Tibial nerve (tissue), 4 donors: ENCODE data around the gene DLK2. TPM values are rescaled to one million over a fixed set of nuclear protein-coding genes. Genes with fewer than 3 reads are reported as not detected.
A peak's percentile ranks its signal among the peaks of the same experiment; 100 is the strongest.

Experiments used
- DNase-seq, 2 donors: peaks; one replicate each; pipeline ENCODE4 v3.0.0-alpha.2; 2019; ENCODE audit warnings: low spot score in 2 of 2
- H3K27ac ChIP-seq, 4 donors: fragments of 200-600 bp; sonication (generic) in 3 of 4; one replicate each; pipeline ENCODE4 v1.5.1; 2017 to 2019; ENCODE audit warnings: mild to moderate bottlenecking in 1 of 4
- H3K27me3 ChIP-seq, 2 donors: fragments of 200-600 bp; sonication (generic) in 1 of 2; one replicate each; pipeline versions ENCODE4 v1.5.1 to v1.6.0; 2017 to 2019
- H3K36me3 ChIP-seq, 3 donors: fragments of 200-600 bp; sonication (generic); one replicate each; pipeline ENCODE4 v1.5.1; 2018 to 2019
- H3K4me1 ChIP-seq, 4 donors: fragments of 200-600 bp; sonication (generic) in 3 of 4; one replicate each; pipeline ENCODE4 v1.5.1; 2017 to 2019
- H3K4me3 ChIP-seq, 4 donors: fragments of 200-600 bp; sonication (generic) in 3 of 4; one replicate each; pipeline ENCODE4 v1.5.1; 2017 to 2019; ENCODE audit warnings: mild to moderate bottlenecking in 1 of 4, moderate library complexity in 1 of 4
- H3K9me3 ChIP-seq, 4 donors: fragments of 200-600 bp; sonication (generic) in 3 of 4; one replicate each; pipeline ENCODE4 v1.5.1; 2017 to 2019
- EP300 ChIP-seq, 2 donors: sonication (generic); formaldehyde crosslinking; IDR thresholded peaks; one replicate each; pipeline ENCODE4 v1.6.1; 2017; ENCODE audit warnings: antibody characterized with exemption in 2 of 2, mild to moderate bottlenecking in 1 of 2
- POLR2A ChIP-seq, 2 donors: fragments of 450-650 bp; IDR thresholded peaks; one replicate each; pipeline ENCODE4 v1.6.1; 2017; ENCODE audit warnings: antibody characterized with exemption in 2 of 2, mild to moderate bottlenecking in 2 of 2, moderate library complexity in 2 of 2
- WGBS, 2 donors: methylation state at CpG; one replicate each; pipeline ENCODE4 v1.1.5; 2018; 5-methylcytosine and 5-hydroxymethylcytosine counted together
- total RNA-seq, 4 donors: library from RNA; depleted of rRNA; stranded (reverse); fragments of >200 nt; gene quantifications; one replicate each; pipeline ENCODE4 v1.1.0, GENCODE V29; 2016
- TF ChIP-seq, protein P1 (sequence below), 5 experiments: fragments of 200-600 bp in 3 of 5; fragments of 450-650 bp in 2 of 5; sonication (generic) in 3 of 5; IDR thresholded peaks; one replicate each; pipeline ENCODE4 v1.5.1; 2016 to 2019; ENCODE audit warnings: antibody characterized with exemption in 5 of 5, mild to moderate bottlenecking in 3 of 5, moderate library complexity in 2 of 5

DLK2 gene
- total RNA-seq, 4 donors from 2014 or later, result 1.0 to 3.5 TPM; not detected in 2

DNA sequence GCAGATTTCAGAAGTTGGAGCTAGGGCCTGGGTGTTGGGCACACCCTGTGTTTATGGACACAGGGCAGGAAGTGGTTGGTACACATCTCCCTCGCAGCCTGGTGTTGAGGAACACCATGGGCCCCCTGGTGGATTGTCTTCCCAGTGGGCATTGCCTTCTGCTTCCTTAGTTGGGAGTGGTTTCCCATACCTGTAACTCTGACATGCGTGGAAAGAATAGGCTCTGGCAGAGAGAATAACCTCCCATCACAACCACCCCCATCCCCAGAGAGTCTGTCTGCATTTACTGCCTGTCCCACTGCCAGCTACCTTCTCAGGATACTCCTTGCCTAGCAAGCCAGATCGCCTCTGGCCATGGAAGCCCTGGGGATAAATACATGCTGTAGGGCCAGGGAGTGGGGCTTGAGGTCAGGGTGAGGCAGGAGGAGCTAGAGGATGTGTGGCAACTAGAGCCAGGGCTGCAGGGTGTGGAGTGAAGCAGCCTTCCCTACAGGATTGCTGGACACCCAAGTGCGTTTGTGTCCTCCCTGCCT is 40.1 kb upstream of the DLK2 start:
- 60 to 70% methylated on average over 4 of the region's 4 CpGs for WGBS, 2 donors

DNA sequence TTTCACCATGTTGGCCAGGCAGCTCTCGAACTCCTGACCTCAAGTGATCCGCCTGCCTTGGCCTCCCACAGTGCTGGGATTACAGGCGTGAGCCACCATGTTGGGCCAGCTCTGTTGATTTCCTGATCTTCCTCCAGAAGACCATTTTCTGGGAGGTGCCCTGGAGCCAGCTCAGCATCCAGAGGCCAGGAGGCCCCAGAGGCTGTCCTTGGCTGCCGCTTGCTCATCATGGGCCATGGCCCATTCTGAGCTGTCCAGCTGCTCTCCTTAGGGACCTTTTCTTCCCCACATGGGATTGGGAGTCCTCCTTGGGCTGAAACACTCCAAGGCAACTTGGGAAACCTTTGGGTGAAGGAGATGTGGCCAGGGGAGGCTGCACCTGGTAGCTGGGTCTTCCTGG is 39.4 kb upstream of the DLK2 start:
- Histone ChIP-seq H3K4me1 (peaks cover 0 to 44% (median 18%) of the 10 kb centered on the region in 4 donors), H3K27ac (peak overlapping the region in 2 of 4 donors; percentile 5 to 84), H3K9me3 (no peaks in the 10 kb centered on the region), H3K27me3 (no peaks in the 10 kb centered on the region), H3K36me3 (peaks cover 0 to 20% (median 3%) of the 10 kb centered on the region in 3 donors), H3K4me3 (no peak overlapping the region)
- no peak for DNase-seq
- TF ChIP-seq POLR2A (IDR thresholded peaks at IDR 0.05) (no peak), EP300 (IDR thresholded peaks at IDR 0.05) (no peak)
- TF ChIP-seq, protein P1, sequence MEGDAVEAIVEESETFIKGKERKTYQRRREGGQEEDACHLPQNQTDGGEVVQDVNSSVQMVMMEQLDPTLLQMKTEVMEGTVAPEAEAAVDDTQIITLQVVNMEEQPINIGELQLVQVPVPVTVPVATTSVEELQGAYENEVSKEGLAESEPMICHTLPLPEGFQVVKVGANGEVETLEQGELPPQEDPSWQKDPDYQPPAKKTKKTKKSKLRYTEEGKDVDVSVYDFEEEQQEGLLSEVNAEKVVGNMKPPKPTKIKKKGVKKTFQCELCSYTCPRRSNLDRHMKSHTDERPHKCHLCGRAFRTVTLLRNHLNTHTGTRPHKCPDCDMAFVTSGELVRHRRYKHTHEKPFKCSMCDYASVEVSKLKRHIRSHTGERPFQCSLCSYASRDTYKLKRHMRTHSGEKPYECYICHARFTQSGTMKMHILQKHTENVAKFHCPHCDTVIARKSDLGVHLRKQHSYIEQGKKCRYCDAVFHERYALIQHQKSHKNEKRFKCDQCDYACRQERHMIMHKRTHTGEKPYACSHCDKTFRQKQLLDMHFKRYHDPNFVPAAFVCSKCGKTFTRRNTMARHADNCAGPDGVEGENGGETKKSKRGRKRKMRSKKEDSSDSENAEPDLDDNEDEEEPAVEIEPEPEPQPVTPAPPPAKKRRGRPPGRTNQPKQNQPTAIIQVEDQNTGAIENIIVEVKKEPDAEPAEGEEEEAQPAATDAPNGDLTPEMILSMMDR (IDR thresholded peaks at IDR 0.05), result no peak
- 90 to 91% methylated on average over 4 of the region's 4 CpGs for WGBS, 2 donors

More for the DNA sequence above, 40.1 kb upstream of the DLK2 start:
- H3K9me3 ChIP-seq, result no peaks in the 10 kb centered on the region
- H3K27ac ChIP-seq, result peak overlapping the region in 3 of 4 donors; percentile 5 to 84 (median 48)
- no peaks in the 10 kb centered on the region for H3K27me3 ChIP-seq
- DNase-seq, result no peak
- H3K36me3 ChIP-seq, result peaks cover 0 to 27% (median 3%) of the 10 kb centered on the region in 3 donors
- no peak overlapping the region for H3K4me3 ChIP-seq
- no peak for TF ChIP-seq POLR2A (IDR thresholded peaks at IDR 0.05)
- no peak for TF ChIP-seq EP300 (IDR thresholded peaks at IDR 0.05)
- TF ChIP-seq, protein P1 (IDR thresholded peaks at IDR 0.05), result no peak
- H3K4me1 ChIP-seq, result peaks cover 0 to 44% (median 18%) of the 10 kb centered on the region in 4 donors

DNA sequence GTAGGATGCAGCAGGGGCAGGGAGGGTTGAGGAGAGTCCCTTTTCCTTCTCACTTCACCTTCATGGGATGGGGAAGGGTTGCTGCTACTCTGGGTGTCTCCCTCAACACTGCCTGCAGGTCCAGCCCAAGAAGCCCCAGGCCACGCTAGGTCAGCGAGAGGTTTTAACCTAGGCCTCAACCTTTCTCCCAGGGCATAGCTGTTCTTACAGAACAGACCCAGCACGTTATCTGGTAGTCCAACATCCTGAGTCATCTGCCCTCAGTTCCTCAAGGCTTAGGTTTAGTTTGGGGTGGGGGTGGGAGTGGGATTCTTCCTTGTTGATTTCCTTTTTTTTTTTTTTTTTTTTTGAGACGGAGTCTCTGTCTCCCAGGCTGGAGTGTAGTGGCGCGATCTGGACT is 39.0 kb upstream of the DLK2 start:
- no peak for TF ChIP-seq POLR2A (IDR thresholded peaks at IDR 0.05)
- no peak for TF ChIP-seq EP300 (IDR thresholded peaks at IDR 0.05)
- TF ChIP-seq, protein P1 (IDR thresholded peaks at IDR 0.05), result no peak
- no peak for DNase-seq
- 83 to 89% methylated on average over 6 of the region's 6 CpGs for WGBS, 2 donors
- Histone ChIP-seq H3K27me3 (no peaks in the 10 kb centered on the region), H3K4me3 (no peak overlapping the region), H3K36me3 (peaks cover 0 to 16% (median 3%) of the 10 kb centered on the region in 3 donors), H3K4me1 (peaks cover 0 to 44% (median 18%) of the 10 kb centered on the region in 4 donors), H3K27ac (peak overlapping the region in 2 of 4 donors; percentile 63 to 84), H3K9me3 (no peaks in the 10 kb centered on the region)

DNA sequence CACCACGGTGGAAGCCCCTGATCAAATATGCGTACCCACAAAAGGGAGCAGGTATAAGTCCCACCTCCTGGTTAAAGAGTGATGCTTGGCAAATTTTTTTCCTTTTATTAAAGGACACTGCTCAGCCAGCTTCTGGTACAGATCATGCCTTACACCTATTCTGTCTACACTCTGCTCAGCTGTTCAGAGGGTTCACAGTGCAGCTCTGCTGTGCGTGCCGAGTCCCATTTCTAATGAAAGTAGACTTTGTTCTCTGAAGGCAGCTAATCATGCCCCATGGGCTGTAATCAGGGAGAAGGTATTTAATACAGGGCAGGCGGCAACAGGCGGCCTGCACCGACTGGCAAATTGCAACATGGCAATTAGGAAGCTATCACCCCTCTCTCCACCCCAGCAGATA is 38.5 kb upstream of the DLK2 start:
- WGBS, 2 donors, result 59 to 63% methylated on average over 7 of the region's 7 CpGs
- H3K27ac ChIP-seq, result peak overlapping the region in 2 of 4 donors; percentile 63 to 84
- DNase-seq, result no peak
- TF ChIP-seq, protein P1 (IDR thresholded peaks at IDR 0.05), result no peak
- TF ChIP-seq EP300 (IDR thresholded peaks at IDR 0.05) (no peak), POLR2A (IDR thresholded peaks at IDR 0.05) (no peak)
- no peaks in the 10 kb centered on the region for H3K27me3 ChIP-seq
- H3K4me1 ChIP-seq, result peaks cover 0 to 44% (median 19%) of the 10 kb centered on the region in 4 donors
- H3K36me3 ChIP-seq, result peaks cover 0 to 11% (median 0%) of the 10 kb centered on the region in 3 donors
- H3K4me3 ChIP-seq, result no peak overlapping the region
- no peaks in the 10 kb centered on the region for H3K9me3 ChIP-seq

DNA sequence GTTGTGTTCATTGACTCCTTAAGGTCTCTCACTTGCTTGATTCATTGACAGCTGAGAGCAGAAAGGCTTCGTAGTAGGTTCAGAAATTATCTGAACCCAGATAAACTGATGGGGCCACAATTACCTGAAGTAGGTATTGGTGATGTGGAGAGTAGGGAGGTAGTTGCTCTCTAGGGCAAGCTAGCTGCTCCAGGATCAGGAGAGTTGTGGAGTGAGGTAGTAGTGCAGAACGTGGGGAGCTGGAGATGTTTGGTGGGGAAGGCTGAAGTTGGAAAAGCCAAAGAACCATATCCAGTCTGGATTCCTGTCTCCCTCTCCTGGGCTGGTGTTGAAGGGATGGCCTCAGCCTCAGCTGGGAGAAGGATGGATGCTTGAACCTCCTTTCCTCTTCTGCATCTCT is 37.9 kb upstream of the DLK2 start:
- TF ChIP-seq EP300 (IDR thresholded peaks at IDR 0.05) (no peak), POLR2A (IDR thresholded peaks at IDR 0.05) (no peak)
- TF ChIP-seq, protein P1 (IDR thresholded peaks at IDR 0.05), result no peak
- 72 to 92% methylated on average over 2 of the region's 2 CpGs for WGBS, 2 donors
- H3K27me3 ChIP-seq, result no peaks in the 10 kb centered on the region
- no peak for DNase-seq
- H3K9me3 ChIP-seq, result no peaks in the 10 kb centered on the region
- H3K36me3 ChIP-seq, result peaks cover 0 to 5% (median 0%) of the 10 kb centered on the region in 3 donors
- H3K27ac ChIP-seq, result peak overlapping the region in 3 of 4 donors; percentile 13 to 84 (median 63)
- H3K4me3 ChIP-seq, result no peak overlapping the region
- H3K4me1 ChIP-seq, result peaks cover 0 to 44% (median 21%) of the 10 kb centered on the region in 4 donors
